GM21515 (cell line): ENCODE measurements around the gene PHACTR1.
"Not testable (repeated sequence)": the region's sequence is repeated elsewhere in the genome, so short reads cannot be mapped to it uniquely, and the experiment has no call there.

ENCODE experiments used
- ATAC-seq: cut with Tn5 transposase; IDR thresholded peaks from one replicate; pipeline ENCODE4 v1.9.1; 2021; ENCODE audit not compliant: unreplicated experiment

The PHACTR1 gene

GRCh38 chr6:12943549-12943948 lies 227.0 kb downstream of the PHACTR1 start:
- ATAC-seq, result no peak

- no peak for ATAC-seq
Observed at GRCh38 chr6:12944001-12944400, 227.4 kb downstream of the PHACTR1 start.

GRCh38 chr6:12944528-12944927 lies 228.0 kb downstream of the PHACTR1 start:
- not testable (repeated sequence) for ATAC-seq

GRCh38 chr6:12947151-12947871 lies 230.7 kb downstream of the PHACTR1 start:
- no peak for ATAC-seq

GRCh38 chr6:12947967-12948366 lies 231.4 kb downstream of the PHACTR1 start:
- ATAC-seq, result no peak

GRCh38 chr6:12950976-12951375 lies 234.4 kb downstream of the PHACTR1 start:
- ATAC-seq, result no peak

GRCh38 chr6:12951415-12951814 lies 234.8 kb downstream of the PHACTR1 start:
- ATAC-seq, result no peak

- ATAC-seq, result no peak
Observed at GRCh38 chr6:12952318-12952717, 235.8 kb downstream of the PHACTR1 start.

GRCh38 chr6:12955956-12956355 lies 239.4 kb downstream of the PHACTR1 start:
- no peak for ATAC-seq

- no peak for ATAC-seq
Observed at GRCh38 chr6:12956991-12957320, 240.4 kb downstream of the PHACTR1 start.

GRCh38 chr6:12957321-12958051 lies 240.9 kb downstream of the PHACTR1 start:
- no peak for ATAC-seq

- no peak for ATAC-seq
Observed at GRCh38 chr6:12958052-12958706, 241.6 kb downstream of the PHACTR1 start.

GRCh38 chr6:12961761-12962160 lies 245.2 kb downstream of the PHACTR1 start:
- no peak for ATAC-seq

- no peak for ATAC-seq
Observed at GRCh38 chr6:12962529-12962928, 246.0 kb downstream of the PHACTR1 start.

GRCh38 chr6:12962987-12963386 lies 246.4 kb downstream of the PHACTR1 start:
- no peak for ATAC-seq

GRCh38 chr6:12963567-12963966 lies 247.0 kb downstream of the PHACTR1 start:
- ATAC-seq, result no peak

GRCh38 chr6:12967686-12968085 lies 251.1 kb downstream of the PHACTR1 start:
- no peak for ATAC-seq

GRCh38 chr6:12968290-12968689 lies 251.7 kb downstream of the PHACTR1 start:
- no peak for ATAC-seq

GRCh38 chr6:12968839-12969558 lies 252.4 kb downstream of the PHACTR1 start:
- ATAC-seq, result no peak

GRCh38 chr6:12969966-12970365 lies 253.4 kb downstream of the PHACTR1 start:
- no peak for ATAC-seq

- no peak for ATAC-seq
Observed at GRCh38 chr6:12973386-12973785, 256.8 kb downstream of the PHACTR1 start.
